ENCODE data around the gene LUC7L2.

The LUC7L2 gene

DNA sequence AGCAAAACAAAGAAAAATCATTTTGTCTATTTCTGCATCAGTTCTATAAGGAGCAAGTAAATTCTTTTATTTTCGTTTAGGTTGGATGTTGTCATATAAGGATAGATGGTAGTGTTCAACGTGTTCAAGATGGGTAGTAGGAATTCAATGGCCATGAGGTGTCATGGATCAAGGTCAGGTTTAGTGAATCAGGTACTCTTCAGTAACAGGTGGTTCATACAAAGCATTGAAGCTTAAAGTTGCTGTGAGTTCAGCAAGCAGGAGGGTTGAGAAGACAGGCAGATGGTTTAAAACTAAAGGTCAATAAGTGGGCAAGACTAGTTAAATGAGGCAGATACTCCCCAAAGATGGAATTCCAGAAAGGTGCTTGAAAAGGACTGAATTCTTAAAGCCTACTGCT, 5.6 kb downstream of the LUC7L2 start:
- TF ChIP-seq, protein P1, sequence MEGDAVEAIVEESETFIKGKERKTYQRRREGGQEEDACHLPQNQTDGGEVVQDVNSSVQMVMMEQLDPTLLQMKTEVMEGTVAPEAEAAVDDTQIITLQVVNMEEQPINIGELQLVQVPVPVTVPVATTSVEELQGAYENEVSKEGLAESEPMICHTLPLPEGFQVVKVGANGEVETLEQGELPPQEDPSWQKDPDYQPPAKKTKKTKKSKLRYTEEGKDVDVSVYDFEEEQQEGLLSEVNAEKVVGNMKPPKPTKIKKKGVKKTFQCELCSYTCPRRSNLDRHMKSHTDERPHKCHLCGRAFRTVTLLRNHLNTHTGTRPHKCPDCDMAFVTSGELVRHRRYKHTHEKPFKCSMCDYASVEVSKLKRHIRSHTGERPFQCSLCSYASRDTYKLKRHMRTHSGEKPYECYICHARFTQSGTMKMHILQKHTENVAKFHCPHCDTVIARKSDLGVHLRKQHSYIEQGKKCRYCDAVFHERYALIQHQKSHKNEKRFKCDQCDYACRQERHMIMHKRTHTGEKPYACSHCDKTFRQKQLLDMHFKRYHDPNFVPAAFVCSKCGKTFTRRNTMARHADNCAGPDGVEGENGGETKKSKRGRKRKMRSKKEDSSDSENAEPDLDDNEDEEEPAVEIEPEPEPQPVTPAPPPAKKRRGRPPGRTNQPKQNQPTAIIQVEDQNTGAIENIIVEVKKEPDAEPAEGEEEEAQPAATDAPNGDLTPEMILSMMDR (IDR thresholded peaks at IDR 0.05; ENCODE audit: low read length, missing control alignments): no peak
- DNase-seq (ENCODE audit: low read depth): no peak
- H3K4me3 ChIP-seq (replicated peaks; ENCODE audit: low read depth, low read length): no peak overlapping the region

DNA sequence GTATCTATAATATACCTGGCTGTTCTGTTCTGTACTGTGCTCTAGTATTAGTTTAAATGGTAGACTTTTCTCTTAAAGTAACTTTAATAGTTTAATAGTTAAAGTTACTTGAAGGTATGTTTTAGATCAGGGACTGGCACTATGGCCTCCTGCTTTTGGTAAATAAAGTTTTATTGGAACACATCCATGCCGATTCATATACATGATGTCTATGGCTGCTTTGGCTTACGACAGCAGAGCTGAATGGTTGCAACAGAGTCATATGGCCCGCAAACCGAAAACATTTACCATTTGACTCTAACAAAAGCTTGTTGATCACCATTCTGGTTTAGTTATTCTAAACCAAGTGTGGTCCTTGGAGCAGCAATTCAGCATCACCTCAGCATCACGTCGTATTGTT, 6.7 kb downstream of the LUC7L2 start:
- DNase-seq (ENCODE audit: low read depth): no peak
- TF ChIP-seq, protein P1 (IDR thresholded peaks at IDR 0.05; ENCODE audit: low read length, missing control alignments): no peak

DNA sequence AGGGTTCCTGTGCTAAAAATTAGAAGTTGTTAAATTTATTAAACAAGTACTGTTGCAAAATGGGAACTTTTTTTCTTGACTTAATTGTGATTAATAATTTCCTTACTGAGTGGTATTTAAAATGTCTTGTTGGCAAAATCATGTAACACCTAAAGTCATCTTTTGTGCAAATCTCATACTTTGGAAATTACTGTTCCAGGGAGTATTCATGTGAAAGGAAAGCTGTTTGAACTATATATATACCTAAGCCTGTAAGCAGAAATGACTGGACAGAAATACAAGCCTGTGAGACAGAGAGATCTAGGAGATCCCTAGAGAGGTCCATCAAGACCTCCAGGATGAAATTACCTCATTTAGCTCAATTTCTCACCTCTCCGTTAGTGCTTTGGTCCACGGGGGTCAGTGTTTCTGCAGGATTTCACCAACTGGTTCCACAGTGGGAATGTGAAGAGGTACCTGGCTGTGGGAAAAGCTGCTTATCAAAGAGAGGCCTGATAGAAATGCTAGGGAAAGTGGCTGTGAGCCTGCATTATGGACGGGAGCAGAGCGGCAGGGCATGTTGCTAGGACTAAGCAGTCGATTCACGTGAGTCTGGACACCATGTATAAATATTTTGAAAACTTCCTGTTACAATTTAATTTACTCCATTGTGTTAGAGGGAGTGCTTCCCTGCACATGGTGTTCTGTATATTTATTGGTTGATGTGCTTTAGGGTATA, 7.9 kb downstream of the LUC7L2 start:
- TF ChIP-seq, protein P1 (IDR thresholded peaks at IDR 0.05; ENCODE audit: low read length, missing control alignments): no peak
- no peak for DNase-seq (ENCODE audit: low read depth)
- H3K4me3 ChIP-seq (replicated peaks; ENCODE audit: low read depth, low read length): no peak overlapping the region

More for the DNA sequence above, 6.7 kb downstream of the LUC7L2 start:
- no peak overlapping the region for H3K4me3 ChIP-seq (replicated peaks; ENCODE audit: low read depth, low read length)

- no peak overlapping the region for H3K4me3 ChIP-seq (replicated peaks; ENCODE audit: low read depth, low read length)
- TF ChIP-seq, protein P1 (IDR thresholded peaks at IDR 0.05; ENCODE audit: low read length, missing control alignments): no peak
Observed at GRCh38 chr7:139370301-139370942, 10.7 kb downstream of the LUC7L2 start.

DNA sequence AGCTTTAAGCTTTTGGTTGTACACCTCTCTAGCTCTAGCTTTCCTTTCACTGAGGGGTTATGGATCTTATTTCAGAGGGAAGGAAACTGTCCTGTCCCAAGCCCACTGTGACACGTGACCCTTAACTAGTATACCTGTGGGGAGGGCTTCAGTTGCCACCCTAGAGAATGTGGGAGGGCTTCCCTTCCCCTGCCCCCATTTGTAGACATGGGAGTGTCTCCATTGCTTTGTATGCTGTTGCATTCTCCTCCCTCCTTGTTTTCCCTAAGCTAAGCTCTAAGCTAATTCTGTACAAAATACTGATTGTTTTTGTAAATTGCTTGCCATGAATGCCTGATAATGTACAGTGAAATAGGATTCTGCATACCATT, 11.2 kb downstream of the LUC7L2 start:
- no peak for DNase-seq (ENCODE audit: low read depth)

More at GRCh38 chr7:139370301-139370942, 10.7 kb downstream of the LUC7L2 start:
- no peak for DNase-seq (ENCODE audit: low read depth)

DNA sequence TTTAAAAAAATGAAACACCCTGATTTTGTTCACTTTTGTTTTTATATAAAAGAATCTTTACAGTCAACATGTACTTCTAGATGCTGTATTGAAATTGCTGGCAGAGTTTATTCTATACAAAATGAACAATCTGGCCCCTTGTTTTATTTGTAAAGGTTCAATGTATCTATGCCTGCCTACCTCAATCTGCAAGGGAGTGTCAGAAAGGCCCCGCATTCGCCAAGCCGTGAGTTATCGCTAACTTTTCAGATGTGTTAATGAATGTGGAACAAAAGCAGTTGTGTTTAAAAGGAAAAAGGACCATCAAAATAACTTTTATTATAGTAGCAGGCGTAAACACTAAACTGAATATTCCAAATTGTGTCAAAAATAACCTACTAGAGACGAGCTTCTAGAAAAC, 14.6 kb downstream of the LUC7L2 start:
- no peak overlapping the region for H3K4me3 ChIP-seq (replicated peaks; ENCODE audit: low read depth, low read length)
- TF ChIP-seq, protein P1 (IDR thresholded peaks at IDR 0.05; ENCODE audit: low read length, missing control alignments): no peak
- DNase-seq (ENCODE audit: low read depth): no peak

More for the DNA sequence above, 11.2 kb downstream of the LUC7L2 start:
- TF ChIP-seq, protein P1 (IDR thresholded peaks at IDR 0.05; ENCODE audit: low read length, missing control alignments): no peak
- H3K4me3 ChIP-seq (replicated peaks; ENCODE audit: low read depth, low read length): no peak overlapping the region

All from fibroblast of pulmonary artery (primary cell).